ENCODE measurements around the gene SAMD7. TPM values are rescaled to one million over a fixed set of nuclear protein-coding genes. Genes with fewer than 3 reads are reported as not detected.

Gene SAMD7
- total RNA-seq, 1 experiment from 2014 or later, result not detected

DNA sequence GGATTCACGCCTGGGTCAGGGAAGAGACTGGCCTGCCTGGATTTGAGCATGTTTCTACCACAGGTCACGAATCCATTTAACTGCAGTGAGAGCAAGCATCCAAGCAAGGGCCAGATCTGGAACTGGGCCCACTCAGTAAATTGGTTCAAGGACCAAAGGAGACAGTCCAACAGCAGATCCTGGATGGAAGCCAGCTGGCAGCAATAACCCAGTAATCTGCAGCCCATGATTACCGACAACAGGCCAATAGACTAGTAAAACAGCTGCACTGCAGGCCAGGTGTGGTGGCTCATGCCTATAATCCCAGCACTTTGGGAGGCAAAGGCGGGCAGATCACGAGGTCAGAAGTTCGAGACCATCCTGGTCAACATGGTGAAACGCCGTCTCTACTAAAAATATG is 11.8 kb downstream of the SAMD7 start:
- Mint-ChIP-seq H3K36me3 (ENCODE audit: insufficient read depth, unreplicated experiment) (no peaks in the 10 kb centered on the region), H3K27me3 (ENCODE audit: insufficient read depth, unreplicated experiment) (no peaks in the 10 kb centered on the region), H3K27ac (ENCODE audit: low read depth, unreplicated experiment) (no peak overlapping the region), H3K9me3 (ENCODE audit: unreplicated experiment) (no peaks in the 10 kb centered on the region), H3K4me1 (ENCODE audit: insufficient read depth, unreplicated experiment) (no peaks in the 10 kb centered on the region), H3K4me3 (ENCODE audit: unreplicated experiment) (no peak overlapping the region)
- no TSS peak for BruUV-seq (replicated peaks)
- no peak for DNase-seq (ENCODE audit: unreplicated experiment)
- ChIA-PET POLR2A (no interaction called here), CTCF (no interaction called here)
- intact Hi-C loops (cut with micrococcal nuclease), result no loop called here
- no peak for TF ChIP-seq CTCF (IDR thresholded peaks at IDR 0.05; ENCODE audit: unreplicated experiment)

- no peak for DNase-seq (ENCODE audit: unreplicated experiment)
- Mint-ChIP-seq H3K27me3 (ENCODE audit: insufficient read depth, unreplicated experiment) (no peaks in the 10 kb centered on the region), H3K36me3 (ENCODE audit: insufficient read depth, unreplicated experiment) (no peaks in the 10 kb centered on the region), H3K4me3 (ENCODE audit: unreplicated experiment) (no peak overlapping the region), H3K27ac (ENCODE audit: low read depth, unreplicated experiment) (no peak overlapping the region), H3K4me1 (ENCODE audit: insufficient read depth, unreplicated experiment) (no peaks in the 10 kb centered on the region), H3K9me3 (ENCODE audit: unreplicated experiment) (no peaks in the 10 kb centered on the region)
- intact Hi-C loops (cut with micrococcal nuclease), result no loop called here
- TF ChIP-seq CTCF (IDR thresholded peaks at IDR 0.05; ENCODE audit: unreplicated experiment), result no peak
- ChIA-PET CTCF (no interaction called here), POLR2A (no interaction called here)
- BruUV-seq (replicated peaks), result no TSS peak
Observed at GRCh38 chr3:169923831-169924230, 12.5 kb downstream of the SAMD7 start.

- H3K27ac Mint-ChIP-seq (ENCODE audit: low read depth, unreplicated experiment), result no peak overlapping the region
- no peaks in the 10 kb centered on the region for H3K9me3 Mint-ChIP-seq (ENCODE audit: unreplicated experiment)
- intact Hi-C loops (cut with micrococcal nuclease), result loop anchor here (5.0 kb wide), 1 partner anchor 43 kb away; no protein-coding TSS in a partner anchor
- H3K36me3 Mint-ChIP-seq (ENCODE audit: insufficient read depth, unreplicated experiment), result no peaks in the 10 kb centered on the region
- ChIA-PET POLR2A (no interaction called here), CTCF (interaction anchor here (0.6 kb wide), 1 partner anchor 124 kb away, joined by 3 read pairs; no protein-coding TSS in a partner anchor)
- DNase-seq (ENCODE audit: unreplicated experiment), result no peak
- no peak for TF ChIP-seq CTCF (IDR thresholded peaks at IDR 0.05; ENCODE audit: unreplicated experiment)
- no peak overlapping the region for H3K4me3 Mint-ChIP-seq (ENCODE audit: unreplicated experiment)
- H3K4me1 Mint-ChIP-seq (ENCODE audit: insufficient read depth, unreplicated experiment), result peaks cover 2% of the 10 kb centered on the region
- peaks cover 18% of the 10 kb centered on the region for H3K27me3 Mint-ChIP-seq (ENCODE audit: insufficient read depth, unreplicated experiment)
- BruUV-seq (replicated peaks), result no TSS peak
Observed at GRCh38 chr3:169929830-169930519, 18.6 kb downstream of the SAMD7 start.

DNA sequence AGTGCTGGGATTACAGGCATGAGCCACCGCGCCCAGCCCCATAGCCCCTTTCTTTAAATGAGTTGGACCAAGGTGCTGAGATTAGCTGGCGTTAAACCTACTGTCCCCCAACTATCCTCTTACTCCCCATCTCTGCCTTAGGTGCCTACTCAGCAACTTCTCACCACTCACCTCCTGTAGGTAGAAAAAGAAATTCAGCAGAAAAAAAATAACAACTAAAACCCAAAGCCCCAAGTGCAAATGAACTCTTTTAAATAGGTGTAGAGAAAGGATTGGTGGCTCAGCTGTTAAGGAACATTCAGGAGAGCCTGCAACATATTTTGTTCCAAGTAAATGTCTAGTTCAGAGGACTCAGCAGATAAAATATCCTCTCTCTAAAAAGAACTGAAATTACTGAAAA is 19.5 kb downstream of the SAMD7 start:
- H3K9me3 Mint-ChIP-seq (ENCODE audit: unreplicated experiment), result no peaks in the 10 kb centered on the region

More for the DNA sequence above, 19.5 kb downstream of the SAMD7 start:
- no peaks in the 10 kb centered on the region for H3K36me3 Mint-ChIP-seq (ENCODE audit: insufficient read depth, unreplicated experiment)
- intact Hi-C loops (cut with micrococcal nuclease), result no loop called here
- CTCF ChIA-PET, result no interaction called here
- DNase-seq (ENCODE audit: unreplicated experiment), result no peak
- TF ChIP-seq CTCF (IDR thresholded peaks at IDR 0.05; ENCODE audit: unreplicated experiment), result no peak
- H3K4me3 Mint-ChIP-seq (ENCODE audit: unreplicated experiment), result no peak overlapping the region
- H3K27ac Mint-ChIP-seq (ENCODE audit: low read depth, unreplicated experiment), result no peak overlapping the region
- BruUV-seq (replicated peaks), result no TSS peak
- peaks cover 27% of the 10 kb centered on the region for H3K27me3 Mint-ChIP-seq (ENCODE audit: insufficient read depth, unreplicated experiment)
- peaks cover 6% of the 10 kb centered on the region for H3K4me1 Mint-ChIP-seq (ENCODE audit: insufficient read depth, unreplicated experiment)
- POLR2A ChIA-PET, result no interaction called here

All from MCF 10A (cell line).